ENCODE measurements around the gene CLEC2A.
"Not testable (repeated sequence)": the region's sequence is repeated elsewhere in the genome, so short reads cannot be mapped to it uniquely, and the experiment has no call there.

Gene CLEC2A

GRCh38 chr12:9932270-9932669 lies at the start of gene CLEC2A:
Gene CLEC2A, minus strand, starts transcription at chr12:9932370. Its CDS starts 41 bp downstream, at chr12:9932329.
- no peak for DNase-seq

- DNase-seq, result peak in 1 of 2 donors; percentile 53
Observed at GRCh38 chr12:9980126-9980525, 48.0 kb upstream of the CLEC2A start.

GRCh38 chr12:9977916-9978315 lies 45.7 kb upstream of the CLEC2A start:
- peak; percentile 47 to 72 for DNase-seq

GRCh38 chr12:9976626-9977025 lies 44.5 kb upstream of the CLEC2A start:
- peak; percentile 55 to 80 for DNase-seq

- no peak for DNase-seq
Observed at GRCh38 chr12:9975614-9976013, 43.4 kb upstream of the CLEC2A start.

- peak; percentile 68 to 84 for DNase-seq
Observed at GRCh38 chr12:9974731-9975130, 42.6 kb upstream of the CLEC2A start.

- peak; percentile 67 to 81 for DNase-seq
Observed at GRCh38 chr12:9973949-9974348, 41.8 kb upstream of the CLEC2A start.

- DNase-seq, result peak; percentile 78 to 88
Observed at GRCh38 chr12:9971181-9971580, 39.0 kb upstream of the CLEC2A start, which contains the start of gene CLEC12A. Gene CLEC12A, plus strand, starts transcription at chr12:9971409. Its CDS starts 188 bp downstream, at chr12:9971597.

- DNase-seq, result no peak
Observed at GRCh38 chr12:9969673-9970072, 37.5 kb upstream of the CLEC2A start.

GRCh38 chr12:9961901-9962300 lies 29.7 kb upstream of the CLEC2A start:
- no peak for DNase-seq

- DNase-seq, result no peak
Observed at GRCh38 chr12:9961106-9961505, 28.9 kb upstream of the CLEC2A start.

- DNase-seq, result no peak
Observed at GRCh38 chr12:9960590-9960989, 28.4 kb upstream of the CLEC2A start.

GRCh38 chr12:9957834-9958233 lies 25.7 kb upstream of the CLEC2A start:
- no peak for DNase-seq

GRCh38 chr12:9952954-9953729 lies 21.0 kb upstream of the CLEC2A start:
- DNase-seq, result not testable (repeated sequence)

GRCh38 chr12:9951026-9951675 lies 19.0 kb upstream of the CLEC2A start:
- peak; percentile 80 for DNase-seq

GRCh38 chr12:9948606-9949296 lies 16.6 kb upstream of the CLEC2A start:
- DNase-seq, result peak; percentile 85 to 87

GRCh38 chr12:9947674-9948073 lies 15.5 kb upstream of the CLEC2A start:
- no peak for DNase-seq

- DNase-seq, result peak; percentile 64 to 65
Observed at GRCh38 chr12:9944391-9944790, 12.2 kb upstream of the CLEC2A start.

- DNase-seq, result peak; percentile 50 to 70
Observed at GRCh38 chr12:9943240-9943639, 11.1 kb upstream of the CLEC2A start.

GRCh38 chr12:9941838-9942237 lies 9.7 kb upstream of the CLEC2A start:
- DNase-seq, result no peak

- DNase-seq, result peak; percentile 47 to 74
Observed at GRCh38 chr12:9940375-9940774, 8.2 kb upstream of the CLEC2A start.

GRCh38 chr12:9936591-9936990 lies 4.4 kb upstream of the CLEC2A start:
- DNase-seq, result no peak

GRCh38 chr12:9935026-9935425 lies 2.9 kb upstream of the CLEC2A start:
- no peak for DNase-seq

GRCh38 chr12:9933958-9934357 lies 1.8 kb upstream of the CLEC2A start:
- peak in 1 of 2 donors; percentile 22 for DNase-seq
